ENCODE data around the gene SASH3.

SASH3 gene

GRCh38 chrX:129783291-129783713, 3.6 kb downstream of the SASH3 start:
- no peak for DNase-seq (ENCODE audit: low read depth in 2 of 2)

- no peak for DNase-seq (ENCODE audit: low read depth in 2 of 2)
Observed at GRCh38 chrX:129784371-129784770, 4.6 kb downstream of the SASH3 start.

GRCh38 chrX:129785160-129785947, 5.6 kb downstream of the SASH3 start:
- DNase-seq (ENCODE audit: low read depth in 2 of 2) = no peak

GRCh38 chrX:129786210-129786651, 6.5 kb downstream of the SASH3 start:
- no peak for DNase-seq (ENCODE audit: low read depth in 2 of 2)

- DNase-seq (ENCODE audit: low read depth in 2 of 2) = no peak
Observed at GRCh38 chrX:129787336-129788055, 7.7 kb downstream of the SASH3 start.

GRCh38 chrX:129788527-129788926, 8.8 kb downstream of the SASH3 start:
- no peak for DNase-seq (ENCODE audit: low read depth in 2 of 2)

GRCh38 chrX:129790146-129790545, 10.4 kb downstream of the SASH3 start:
- no peak for DNase-seq (ENCODE audit: low read depth in 2 of 2)

- no peak for DNase-seq (ENCODE audit: low read depth in 2 of 2)
Observed at GRCh38 chrX:129790808-129791207, 11.1 kb downstream of the SASH3 start.

- no peak for DNase-seq (ENCODE audit: low read depth in 2 of 2)
Observed at GRCh38 chrX:129791336-129791735, 11.6 kb downstream of the SASH3 start.

- no peak for DNase-seq (ENCODE audit: low read depth in 2 of 2)
Observed at GRCh38 chrX:129791961-129792570, 12.3 kb downstream of the SASH3 start.

- DNase-seq (ENCODE audit: low read depth in 2 of 2) = no peak
Observed at GRCh38 chrX:129792586-129793291, 13.0 kb downstream of the SASH3 start.

GRCh38 chrX:129793604-129794191, 13.9 kb downstream of the SASH3 start:
- no peak for DNase-seq (ENCODE audit: low read depth in 2 of 2)

- DNase-seq (ENCODE audit: low read depth in 2 of 2) = no peak
Observed at GRCh38 chrX:129795584-129795983, 15.8 kb downstream of the SASH3 start.

GRCh38 chrX:129797251-129797906, 17.6 kb downstream of the SASH3 start:
- DNase-seq (ENCODE audit: low read depth in 2 of 2) = no peak

GRCh38 chrX:129798456-129798855, 18.7 kb downstream of the SASH3 start:
- no peak for DNase-seq (ENCODE audit: low read depth in 2 of 2)

GRCh38 chrX:129798888-129799287, 19.1 kb downstream of the SASH3 start:
- DNase-seq (ENCODE audit: low read depth in 2 of 2) = peak in 1 of 2 donors; percentile 37

GRCh38 chrX:129800186-129800585, 20.4 kb downstream of the SASH3 start:
- DNase-seq (ENCODE audit: low read depth in 2 of 2) = no peak

GRCh38 chrX:129802863-129803262, 23.1 kb downstream of the SASH3 start:
- DNase-seq (ENCODE audit: low read depth in 2 of 2) = no peak

- no peak for DNase-seq (ENCODE audit: low read depth in 2 of 2)
Observed at GRCh38 chrX:129804806-129805205, 25.1 kb downstream of the SASH3 start.

GRCh38 chrX:129808158-129808828, 28.5 kb downstream of the SASH3 start:
- no peak for DNase-seq (ENCODE audit: low read depth in 2 of 2)
